ENCODE results near the gene PLPPR4. TPM values are rescaled to one million over a fixed set of nuclear protein-coding genes. Genes with fewer than 3 reads are reported as not detected.

Gene PLPPR4
- total and polyA plus RNA-seq, 2 donors (not counting 1 experiment from before 2014, with no cell fraction given) = not detected

- no peak overlapping the region for H3K4me3 ChIP-seq (ENCODE audit: control extremely low read depth in 1 of 5, extremely low read depth in 1 of 5, insufficient read depth in 1 of 5, low read depth in 2 of 5, low read length in 4 of 5)
- no peak overlapping the region for H3K9ac ChIP-seq (ENCODE audit: low read length)
- no peak overlapping the region for H2AFZ ChIP-seq (ENCODE audit: insufficient read depth, low read depth, low read length, poor library complexity, severe bottlenecking)
- Mint-ChIP-seq H3K27ac (no peak overlapping the region), H3K9me3 (ENCODE audit: insufficient read depth) (no peaks in the 10 kb centered on the region), H3K4me1 (no peaks in the 10 kb centered on the region), H3K4me3 (no peak overlapping the region), H3K27me3 (no peaks in the 10 kb centered on the region)
- ChIA-PET POLR2A (no interaction called here), CTCF (no interaction called here)
- H3K4me2 ChIP-seq (replicated peaks; ENCODE audit: low read depth, low read length, poor library complexity, severe bottlenecking) = no peak overlapping the region
- TF ChIP-seq, protein P1, sequence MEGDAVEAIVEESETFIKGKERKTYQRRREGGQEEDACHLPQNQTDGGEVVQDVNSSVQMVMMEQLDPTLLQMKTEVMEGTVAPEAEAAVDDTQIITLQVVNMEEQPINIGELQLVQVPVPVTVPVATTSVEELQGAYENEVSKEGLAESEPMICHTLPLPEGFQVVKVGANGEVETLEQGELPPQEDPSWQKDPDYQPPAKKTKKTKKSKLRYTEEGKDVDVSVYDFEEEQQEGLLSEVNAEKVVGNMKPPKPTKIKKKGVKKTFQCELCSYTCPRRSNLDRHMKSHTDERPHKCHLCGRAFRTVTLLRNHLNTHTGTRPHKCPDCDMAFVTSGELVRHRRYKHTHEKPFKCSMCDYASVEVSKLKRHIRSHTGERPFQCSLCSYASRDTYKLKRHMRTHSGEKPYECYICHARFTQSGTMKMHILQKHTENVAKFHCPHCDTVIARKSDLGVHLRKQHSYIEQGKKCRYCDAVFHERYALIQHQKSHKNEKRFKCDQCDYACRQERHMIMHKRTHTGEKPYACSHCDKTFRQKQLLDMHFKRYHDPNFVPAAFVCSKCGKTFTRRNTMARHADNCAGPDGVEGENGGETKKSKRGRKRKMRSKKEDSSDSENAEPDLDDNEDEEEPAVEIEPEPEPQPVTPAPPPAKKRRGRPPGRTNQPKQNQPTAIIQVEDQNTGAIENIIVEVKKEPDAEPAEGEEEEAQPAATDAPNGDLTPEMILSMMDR (IDR thresholded peaks at IDR 0.05) = no peak
- TF ChIP-seq EZH2 (IDR thresholded peaks at IDR 0.05; ENCODE audit: borderline replicate concordance, insufficient read depth, low read depth, low read length, poor library complexity, severe bottlenecking) = no peak
- WGBS (ENCODE audit: insufficient coverage) = no CpG with 5 or more reads among the region's 2 CpGs
- no peaks in the 10 kb centered on the region for H4K20me1 ChIP-seq (ENCODE audit: control insufficient read depth, insufficient read depth, low read length, poor library complexity, severe bottlenecking)
- intact Hi-C loops (cut with micrococcal nuclease) = no loop called here
- no peaks in the 10 kb centered on the region for H3K9me3 ChIP-seq (ENCODE audit: control extremely low read depth in 1 of 3, control insufficient read depth in 2 of 3, insufficient read depth in 1 of 3, low read length in 2 of 3)
- H3K4me1 ChIP-seq (ENCODE audit: control insufficient read depth in 2 of 2, insufficient read depth in 2 of 2, low read length in 2 of 2) = no peaks in the 10 kb centered on the region
- no peak for ATAC-seq (ENCODE audit: low read depth)
- DNase-seq = no peak
- no peaks in the 10 kb centered on the region for H3K79me2 ChIP-seq (ENCODE audit: control insufficient read depth, insufficient read depth, low read length)
- no peak overlapping the region for H3K27ac ChIP-seq (ENCODE audit: low read length in 2 of 2)
- no peaks in the 10 kb centered on the region for H3K36me3 ChIP-seq (replicated peaks in 1 of 2; ENCODE audit: control extremely low read depth in 1 of 2, control insufficient read depth in 1 of 2, extremely low read depth in 1 of 2, insufficient read depth in 2 of 2, low read length in 1 of 2)
- H3K27me3 ChIP-seq (replicated peaks in 1 of 4; ENCODE audit: control extremely low read depth in 1 of 4, control insufficient read depth in 3 of 4, insufficient read depth in 4 of 4, low read length in 3 of 4) = no peaks in the 10 kb centered on the region
These were observed 82.9 kb downstream of the PLPPR4 start for GRCh38 chr1:99347041-99347684.

GRCh38 chr1:99348397-99349132 is 84.3 kb downstream of the PLPPR4 start:
- H3K4me1 ChIP-seq (ENCODE audit: control insufficient read depth in 2 of 2, insufficient read depth in 2 of 2, low read length in 2 of 2) = no peaks in the 10 kb centered on the region
- Mint-ChIP-seq H3K9me3 (ENCODE audit: insufficient read depth) (no peaks in the 10 kb centered on the region), H3K4me3 (no peak overlapping the region), H3K27ac (no peak overlapping the region), H3K27me3 (no peaks in the 10 kb centered on the region), H3K4me1 (no peaks in the 10 kb centered on the region)
- H3K4me3 ChIP-seq (ENCODE audit: control extremely low read depth in 1 of 5, extremely low read depth in 1 of 5, insufficient read depth in 1 of 5, low read depth in 2 of 5, low read length in 4 of 5) = no peak overlapping the region
- no peaks in the 10 kb centered on the region for H3K79me2 ChIP-seq (ENCODE audit: control insufficient read depth, insufficient read depth, low read length)
- no peak overlapping the region for H3K4me2 ChIP-seq (replicated peaks; ENCODE audit: low read depth, low read length, poor library complexity, severe bottlenecking)
- H3K27me3 ChIP-seq (replicated peaks in 1 of 4; ENCODE audit: control extremely low read depth in 1 of 4, control insufficient read depth in 3 of 4, insufficient read depth in 4 of 4, low read length in 3 of 4) = no peaks in the 10 kb centered on the region
- ChIA-PET POLR2A (no interaction called here), CTCF (no interaction called here)
- no peaks in the 10 kb centered on the region for H3K36me3 ChIP-seq (replicated peaks in 1 of 2; ENCODE audit: control extremely low read depth in 1 of 2, control insufficient read depth in 1 of 2, extremely low read depth in 1 of 2, insufficient read depth in 2 of 2, low read length in 1 of 2)
- intact Hi-C loops (cut with micrococcal nuclease) = no loop called here
- 100% methylated on average over 2 of the region's 5 CpGs for WGBS (ENCODE audit: insufficient coverage)
- H2AFZ ChIP-seq (ENCODE audit: insufficient read depth, low read depth, low read length, poor library complexity, severe bottlenecking) = no peak overlapping the region
- TF ChIP-seq, protein P1 (IDR thresholded peaks at IDR 0.05) = no peak
- DNase-seq = no peak
- no peaks in the 10 kb centered on the region for H4K20me1 ChIP-seq (ENCODE audit: control insufficient read depth, insufficient read depth, low read length, poor library complexity, severe bottlenecking)
- ATAC-seq (ENCODE audit: low read depth) = no peak
- H3K27ac ChIP-seq (ENCODE audit: low read length in 2 of 2) = no peak overlapping the region
- no peaks in the 10 kb centered on the region for H3K9me3 ChIP-seq (ENCODE audit: control extremely low read depth in 1 of 3, control insufficient read depth in 2 of 3, insufficient read depth in 1 of 3, low read length in 2 of 3)
- no peak overlapping the region for H3K9ac ChIP-seq (ENCODE audit: low read length)

Data from B cell (primary cell).